Stimulated activated naive CD4-positive, alpha-beta T cell treated with Interleukin-2 at 50 U/mL for 16 hours (primary cell): Measurements from ENCODE around the gene USP34.
"Not testable (repeated sequence)": the region's sequence is repeated elsewhere in the genome, so short reads cannot be mapped to it uniquely, and the experiment has no call there.

ENCODE experiments used
- DNase-seq: peaks from one replicate; lab custom pipeline; 2025; lab: John Stamatoyannopoulos, UW

The USP34 gene

GRCh38 chr2:61460163-61460562 is 10.7 kb downstream of the USP34 start:
- DNase-seq: no peak

GRCh38 chr2:61456746-61457420 is 14.0 kb downstream of the USP34 start:
- no peak for DNase-seq

- DNase-seq: no peak
These were observed 14.7 kb downstream of the USP34 start for GRCh38 chr2:61456070-61456745.

GRCh38 chr2:61454972-61455371 is 15.9 kb downstream of the USP34 start:
- not testable (repeated sequence) for DNase-seq

- DNase-seq: no peak
These were observed 16.5 kb downstream of the USP34 start for GRCh38 chr2:61454383-61454782.

GRCh38 chr2:61452392-61452791 is 18.5 kb downstream of the USP34 start:
- no peak for DNase-seq

GRCh38 chr2:61451178-61451577 is 19.7 kb downstream of the USP34 start:
- no peak for DNase-seq

- DNase-seq: no peak
These were observed 20.7 kb downstream of the USP34 start for GRCh38 chr2:61450144-61450543.

GRCh38 chr2:61448229-61448628 is 22.7 kb downstream of the USP34 start:
- DNase-seq: no peak

GRCh38 chr2:61446971-61447370 is 23.9 kb downstream of the USP34 start:
- DNase-seq: not testable (repeated sequence)

GRCh38 chr2:61443342-61444041 is 27.4 kb downstream of the USP34 start:
- DNase-seq: no peak

- no peak for DNase-seq
These were observed 31.5 kb downstream of the USP34 start for GRCh38 chr2:61439241-61440002.

GRCh38 chr2:61438670-61439069 is 32.2 kb downstream of the USP34 start:
- no peak for DNase-seq

GRCh38 chr2:61437170-61437569 is 33.7 kb downstream of the USP34 start:
- no peak for DNase-seq

GRCh38 chr2:61436092-61436491 is 34.8 kb downstream of the USP34 start:
- DNase-seq: no peak

GRCh38 chr2:61435291-61435690 is 35.6 kb downstream of the USP34 start:
- DNase-seq: no peak

GRCh38 chr2:61434314-61434713 is 36.6 kb downstream of the USP34 start:
- DNase-seq: no peak

GRCh38 chr2:61433606-61434005 is 37.3 kb downstream of the USP34 start:
- DNase-seq: no peak

GRCh38 chr2:61432990-61433389 is 37.9 kb downstream of the USP34 start:
- DNase-seq: no peak

- DNase-seq: no peak
These were observed 39.5 kb downstream of the USP34 start for GRCh38 chr2:61431345-61431744.

GRCh38 chr2:61426267-61426897 is 44.5 kb downstream of the USP34 start:
- DNase-seq: peak; percentile 66

- no peak for DNase-seq
These were observed 45.2 kb downstream of the USP34 start for GRCh38 chr2:61425605-61426155.
